GM23248 (cell line): ENCODE measurements around the gene TIAM2.
"Not testable (repeated sequence)": the region's sequence is repeated elsewhere in the genome, so short reads cannot be mapped to it uniquely, and the experiment has no call there.

ENCODE experiments used
- EZH2 ChIP-seq: fragments of 200-600 bp; sonication (generic); IDR thresholded peaks from 2 replicates; pipeline ENCODE4 v1.6.1; 2018; ENCODE audit warnings: antibody characterized with exemption, mild to moderate bottlenecking; ENCODE audit not compliant: insufficient read depth, poor library complexity, severe bottlenecking
- EZH2phosphoT487 ChIP-seq: fragments of 200-600 bp; sonication (generic); IDR thresholded peaks from 2 replicates; pipeline ENCODE4 v1.6.1; 2018; ENCODE audit warnings: antibody characterized with exemption, moderate library complexity, mild to moderate bottlenecking, low read depth; ENCODE audit not compliant: insufficient read depth

DNA sequence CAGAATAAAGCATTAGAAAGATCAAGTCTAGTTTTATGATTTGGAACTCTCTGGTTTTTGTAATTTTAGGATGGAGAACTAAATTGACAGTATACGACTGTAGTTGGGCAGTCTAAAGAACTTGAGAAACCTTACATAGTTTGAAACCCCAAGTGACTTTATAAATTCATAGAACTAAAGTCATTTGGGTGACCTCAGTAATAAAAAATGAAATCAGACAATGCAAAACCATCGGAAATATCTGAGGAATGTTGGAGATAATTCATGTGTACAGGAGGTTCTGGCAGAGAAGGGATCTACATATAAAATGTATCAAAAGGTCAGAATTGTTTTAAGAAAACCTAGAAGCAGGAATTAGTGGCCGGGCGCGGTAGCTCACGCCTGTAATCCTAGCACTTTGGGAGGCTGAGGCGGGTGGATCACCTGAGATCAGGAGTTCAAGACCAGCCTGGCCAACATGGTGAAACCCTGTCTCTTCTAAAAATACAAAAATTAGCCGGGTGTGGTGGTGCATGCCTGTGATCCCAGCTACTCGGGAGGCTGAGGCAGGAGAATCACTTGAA lies 108.0 kb downstream of the TIAM2 start:
- not testable (repeated sequence) for TF ChIP-seq EZH2, EZH2phosphoT487
